ENCODE results near the gene IHH.

The IHH gene

GRCh38 chr2:219041252-219041651 is 19.5 kb downstream of the IHH start, which contains the start of gene CFAP65:
TSS of gene CFAP65 (minus strand) at chr2:219041516. CDS start at chr2:219039048, 2,468 bp downstream.
- DNase-seq (ENCODE audit: low read depth in 2 of 2): no peak

GRCh38 chr2:219038600-219038999 is 22.1 kb downstream of the IHH start:
- DNase-seq (ENCODE audit: low read depth in 2 of 2): no peak

DNA sequence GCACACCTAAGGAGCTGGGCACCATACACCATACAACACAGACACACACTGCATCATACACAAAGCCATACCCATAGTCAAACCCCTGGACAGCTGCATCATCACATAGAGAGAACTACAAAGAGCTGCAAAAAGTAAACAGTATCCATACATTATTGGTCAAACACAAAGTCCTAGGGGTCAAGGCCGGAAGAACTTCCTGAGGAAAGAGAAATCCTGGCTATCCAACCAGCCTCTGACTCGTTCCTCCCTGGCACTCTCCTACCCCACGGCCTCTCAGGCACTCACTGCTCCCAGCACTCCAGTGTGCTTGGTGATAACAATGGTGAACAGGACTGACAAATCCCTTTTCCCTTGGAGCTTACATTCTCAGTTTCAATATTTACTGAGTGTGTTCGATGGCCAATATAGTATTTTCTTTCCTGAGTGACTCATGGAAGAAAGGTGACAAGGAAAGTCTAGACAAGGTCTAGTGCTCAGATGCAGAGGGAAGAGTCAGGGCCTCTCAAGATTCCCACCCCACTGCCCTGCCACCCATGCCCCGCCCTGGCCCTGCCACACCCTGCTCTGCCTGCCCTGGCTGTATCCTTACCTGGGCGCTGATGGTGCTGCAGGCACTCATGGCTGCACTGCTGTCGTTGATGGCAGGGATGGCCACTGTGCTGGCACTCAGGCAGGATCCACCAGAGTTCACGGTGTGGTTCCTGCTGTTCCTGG is 22.8 kb downstream of the IHH start:
- DNase-seq (ENCODE audit: low read depth in 2 of 2): no peak

- no peak for DNase-seq (ENCODE audit: low read depth in 2 of 2)
Measured at GRCh38 chr2:219035942-219036341, 24.8 kb downstream of the IHH start.

- no peak for DNase-seq (ENCODE audit: low read depth in 2 of 2)
Measured at GRCh38 chr2:219034823-219035222, 25.9 kb downstream of the IHH start.

DNA sequence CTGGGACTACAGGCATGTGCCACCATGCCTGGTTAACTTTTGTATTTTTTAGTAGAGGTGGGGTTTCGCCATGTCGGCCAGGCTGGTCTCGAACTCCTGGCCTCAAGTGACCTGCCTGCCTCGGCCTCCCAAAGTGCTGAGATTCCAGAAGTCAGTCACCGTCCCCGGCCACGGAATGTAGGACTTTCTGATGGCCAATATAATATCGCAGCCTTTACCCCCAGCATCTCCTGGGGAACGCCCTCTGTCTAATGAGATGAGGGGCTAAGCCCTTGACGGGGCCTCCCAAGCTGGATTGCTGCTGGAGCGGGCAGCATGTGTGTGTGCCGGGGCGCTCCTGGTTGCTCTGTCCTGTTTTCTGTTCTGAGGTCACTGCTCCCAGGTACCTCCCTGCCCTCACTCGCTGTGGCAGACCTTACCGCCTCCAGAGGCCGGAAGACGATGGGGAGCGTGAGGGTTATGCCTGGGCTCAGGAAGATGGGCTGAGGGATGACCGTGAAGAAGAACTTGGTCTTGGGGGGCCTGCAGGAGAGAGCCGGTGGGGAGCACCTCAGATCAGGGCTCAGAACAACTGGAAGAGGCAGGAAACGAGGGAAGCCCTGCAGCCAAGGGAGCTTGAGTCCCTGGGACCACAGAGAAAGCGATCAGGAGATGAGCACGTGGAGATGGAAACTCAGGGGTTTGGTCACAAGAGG is 28.5 kb downstream of the IHH start:
- DNase-seq (ENCODE audit: low read depth in 2 of 2): no peak

DNA sequence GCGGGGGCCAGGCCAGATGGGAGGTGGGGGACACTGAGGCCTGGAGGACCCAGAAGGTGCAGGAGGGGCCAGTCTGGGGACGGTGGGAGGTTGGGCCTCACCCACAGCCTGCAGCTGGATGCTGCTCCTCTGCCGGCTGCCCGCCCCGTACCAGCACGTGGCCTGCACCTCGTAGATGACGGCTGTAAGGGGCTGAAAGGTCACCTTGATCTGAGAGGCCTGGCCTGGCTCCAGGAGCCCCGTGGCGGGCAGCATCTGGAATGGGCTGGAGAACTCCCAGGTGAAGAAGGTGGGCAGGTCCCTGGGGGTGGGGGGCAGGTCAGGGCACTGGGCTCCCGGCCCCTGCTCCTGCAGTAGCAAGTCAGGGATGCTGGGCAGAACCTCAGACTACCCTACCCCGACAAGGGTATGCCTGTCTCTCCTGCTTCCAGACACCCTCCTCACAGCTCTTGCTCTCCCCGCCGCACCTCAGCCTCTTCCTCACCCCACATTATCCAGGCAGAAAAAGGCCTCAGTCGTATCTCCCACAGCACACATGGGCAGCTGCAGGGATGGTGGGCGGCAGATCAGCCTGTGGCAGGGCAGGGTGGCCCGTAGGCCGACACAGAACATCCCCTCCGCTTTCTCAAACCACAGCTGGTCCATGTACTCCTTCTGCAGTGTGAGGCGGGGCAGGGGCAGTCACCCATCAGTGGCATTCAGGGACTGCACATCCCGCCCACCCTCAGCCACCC is 29.5 kb downstream of the IHH start:
- DNase-seq (ENCODE audit: low read depth in 2 of 2): no peak

DNA sequence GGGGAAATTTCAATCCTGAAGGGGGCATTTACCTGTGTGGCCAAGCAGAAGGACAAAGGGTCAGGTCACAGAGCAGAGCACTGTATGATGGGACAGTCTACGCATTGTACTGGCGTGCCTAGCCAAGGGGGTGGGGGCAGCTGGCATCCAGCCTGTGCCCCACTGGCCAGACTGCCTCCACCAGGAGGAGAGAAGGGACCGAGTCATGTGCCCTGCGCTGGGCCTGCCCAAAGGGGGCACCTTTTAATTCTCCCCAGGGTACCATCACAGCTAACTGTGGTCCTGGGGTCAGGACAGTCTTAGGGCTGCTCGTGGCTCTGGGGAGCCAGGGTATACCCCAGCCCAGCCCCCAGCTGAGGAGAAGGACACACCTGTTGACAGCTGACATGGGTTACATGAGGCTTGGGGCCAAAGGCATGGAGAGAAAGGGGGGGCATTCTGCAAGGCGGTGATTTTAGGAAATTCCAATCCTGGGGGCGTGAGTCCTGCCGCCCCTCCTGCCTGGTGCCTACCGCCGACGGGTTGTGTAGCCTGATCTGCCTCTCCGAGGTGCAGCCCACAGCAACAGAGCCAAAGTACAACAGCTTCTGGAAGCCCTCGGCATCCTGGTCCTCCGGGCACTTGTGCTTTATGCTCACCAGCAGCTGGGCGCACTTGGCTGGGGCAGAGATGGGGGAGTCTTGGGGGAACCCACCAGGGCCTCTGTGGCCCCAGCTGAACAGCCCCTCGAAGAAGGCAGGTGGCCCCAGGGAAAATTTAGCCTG is 30.4 kb downstream of the IHH start:
- no peak for DNase-seq (ENCODE audit: low read depth in 2 of 2)

DNA sequence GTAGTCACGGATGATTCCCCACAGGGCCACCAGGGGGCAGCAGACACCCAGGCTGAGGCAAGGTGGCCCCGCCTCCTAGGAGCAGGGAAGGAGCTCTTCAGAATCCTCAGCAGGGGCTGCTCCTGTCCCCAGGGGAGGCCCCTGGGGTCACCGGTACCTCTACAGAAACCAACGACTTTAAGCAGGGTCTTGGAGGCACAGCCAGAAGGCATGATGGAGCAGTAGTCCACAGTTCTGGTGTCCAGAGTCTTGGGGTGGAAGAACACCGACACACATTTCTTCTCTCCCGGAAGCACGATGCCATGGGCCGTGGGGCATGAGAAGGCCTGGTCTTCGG is 30.9 kb downstream of the IHH start:
- DNase-seq (ENCODE audit: low read depth in 2 of 2): peak; percentile 62 to 65

- DNase-seq (ENCODE audit: low read depth in 2 of 2): no peak
Measured at GRCh38 chr2:219028996-219029828, 31.5 kb downstream of the IHH start.

GRCh38 chr2:219028141-219028540 is 32.6 kb downstream of the IHH start:
- DNase-seq (ENCODE audit: low read depth in 2 of 2): no peak

- DNase-seq (ENCODE audit: low read depth in 2 of 2): no peak
Measured at GRCh38 chr2:219027511-219028055, 33.1 kb downstream of the IHH start.

DNA sequence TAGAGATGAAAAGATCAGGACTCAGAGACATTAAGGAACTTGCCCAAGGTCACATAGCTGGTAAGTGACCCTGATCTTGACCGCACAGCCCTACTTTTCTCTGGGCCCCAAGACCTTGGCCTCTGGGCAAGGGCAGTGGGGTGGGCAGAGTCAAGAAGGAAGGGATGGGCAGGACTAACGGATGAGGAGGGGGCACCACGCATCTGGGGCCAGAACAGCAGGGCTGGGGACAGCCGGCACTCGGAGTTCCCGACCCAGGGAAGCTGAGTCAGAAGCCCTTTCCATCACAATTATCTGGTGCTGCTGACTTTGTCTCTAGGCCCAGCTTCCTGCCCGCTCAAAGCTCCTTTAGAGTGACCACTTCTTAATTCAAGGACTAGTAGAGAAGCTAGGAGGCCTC is 33.8 kb downstream of the IHH start:
- no peak for DNase-seq (ENCODE audit: low read depth in 2 of 2)

DNA sequence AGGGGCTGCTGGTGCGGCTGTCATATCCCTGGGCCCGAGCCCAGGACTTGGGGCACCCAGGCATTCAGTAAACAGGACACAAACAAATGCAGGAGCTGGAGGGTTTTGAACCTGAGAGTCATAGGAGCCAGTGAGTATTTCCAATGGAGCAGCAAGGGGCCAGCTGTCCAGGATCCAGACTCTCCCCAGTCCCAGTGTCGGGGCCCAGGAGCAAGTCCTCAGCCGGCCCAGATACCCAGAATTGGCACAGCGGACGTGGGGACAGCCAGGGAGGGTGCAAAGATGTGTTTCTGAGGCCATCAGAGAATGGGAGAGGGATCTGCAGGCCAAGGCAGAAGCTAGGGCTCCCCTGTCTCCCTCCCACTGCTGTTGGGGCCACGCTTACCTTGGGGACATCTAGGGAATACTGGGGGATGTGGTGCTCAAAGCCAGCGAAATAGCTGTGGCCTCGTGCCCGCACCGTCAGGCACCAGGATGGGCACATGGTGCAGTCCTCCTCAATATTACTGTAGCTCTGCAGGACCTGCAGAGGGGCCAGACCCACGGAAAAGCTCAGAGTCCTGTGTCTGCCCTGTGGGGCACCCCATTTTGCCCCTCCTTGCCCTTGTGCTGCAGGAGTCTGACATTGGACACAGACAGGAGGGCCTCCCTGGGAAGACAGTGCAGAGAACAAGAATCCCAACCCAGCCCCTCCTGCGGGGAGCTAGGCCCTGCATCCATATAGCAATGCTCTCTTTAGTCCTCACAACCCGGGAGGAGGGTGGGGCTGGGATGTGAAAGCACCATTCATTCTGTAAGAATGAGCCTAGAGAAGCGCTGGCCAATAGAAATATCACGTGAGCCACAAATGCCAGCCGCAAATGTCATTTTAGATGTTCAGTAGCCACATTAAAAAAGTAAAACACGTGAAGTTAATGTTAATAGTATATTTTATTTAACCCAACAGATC is 34.8 kb downstream of the IHH start:
- no peak for DNase-seq (ENCODE audit: low read depth in 2 of 2)

GRCh38 chr2:219024059-219024458 is 36.7 kb downstream of the IHH start:
- DNase-seq (ENCODE audit: low read depth in 2 of 2): no peak

DNA sequence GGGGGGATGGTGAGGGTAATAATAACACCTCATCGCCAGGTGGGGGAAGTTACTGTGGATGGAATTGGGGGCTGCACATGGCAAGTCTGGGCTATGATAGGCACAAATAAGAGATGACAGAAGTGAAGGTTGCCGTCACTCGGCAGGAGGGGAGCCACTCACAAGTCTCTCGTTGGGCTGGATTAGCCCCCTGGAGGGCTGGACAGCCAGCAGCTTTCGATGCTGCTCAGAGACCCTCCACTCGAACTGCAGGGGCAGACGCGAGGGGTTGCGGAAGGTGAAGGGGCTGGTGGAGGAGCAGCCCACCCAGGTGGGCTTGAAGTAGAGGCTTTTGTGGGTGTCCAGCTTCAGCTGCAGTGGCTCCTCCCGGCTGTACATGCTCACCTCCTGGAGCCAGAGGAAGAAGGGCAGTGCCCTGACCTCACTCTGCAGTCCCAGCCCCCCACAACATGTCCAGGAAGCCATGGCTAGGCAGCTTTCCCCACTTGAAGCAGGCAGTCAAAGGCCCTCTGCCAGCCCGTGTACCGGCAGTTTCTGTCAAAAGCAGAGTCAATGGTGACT is 37.6 kb downstream of the IHH start:
- no peak for DNase-seq (ENCODE audit: low read depth in 2 of 2)

DNA sequence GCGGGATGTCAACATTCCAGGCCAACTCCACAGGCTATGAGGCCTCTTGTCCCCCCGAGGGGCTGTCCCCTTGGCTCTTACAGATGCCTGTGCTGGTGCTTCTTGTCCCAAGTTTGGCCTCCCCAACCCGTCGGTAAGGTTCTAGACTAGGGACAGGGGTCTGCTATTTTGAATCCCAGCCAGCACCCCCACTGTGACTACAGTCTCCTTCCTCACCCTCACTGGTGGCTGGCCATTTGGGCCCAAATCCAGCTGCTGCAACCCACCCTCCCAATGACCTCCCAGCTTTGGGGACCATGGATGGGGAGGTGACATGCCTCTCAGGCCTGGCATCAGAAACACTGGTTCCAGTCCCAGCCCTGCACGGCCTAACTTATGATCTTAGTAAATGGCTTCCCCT is 38.1 kb downstream of the IHH start:
- DNase-seq (ENCODE audit: low read depth in 2 of 2): no peak

DNA sequence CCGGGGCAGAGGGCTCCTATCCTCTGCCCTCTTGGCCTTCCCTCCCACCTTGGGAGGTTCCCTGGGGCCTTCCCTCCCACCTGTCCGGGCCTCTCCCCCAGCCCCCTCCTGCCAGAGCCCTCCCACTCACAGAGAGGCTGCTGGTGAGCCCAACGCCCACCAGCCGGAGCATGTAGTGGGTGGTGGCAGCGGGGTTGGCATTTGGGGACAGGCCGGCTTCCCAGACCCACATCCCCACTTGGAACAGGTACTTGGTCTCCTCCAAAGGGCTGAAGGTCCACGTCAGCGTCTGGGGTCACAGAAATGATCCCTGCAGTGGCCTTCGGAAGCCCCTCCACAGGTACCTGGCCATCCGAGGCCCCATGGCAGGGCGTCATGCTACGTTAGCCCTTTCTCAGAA is 38.7 kb downstream of the IHH start:
- DNase-seq (ENCODE audit: low read depth in 2 of 2): no peak

DNA sequence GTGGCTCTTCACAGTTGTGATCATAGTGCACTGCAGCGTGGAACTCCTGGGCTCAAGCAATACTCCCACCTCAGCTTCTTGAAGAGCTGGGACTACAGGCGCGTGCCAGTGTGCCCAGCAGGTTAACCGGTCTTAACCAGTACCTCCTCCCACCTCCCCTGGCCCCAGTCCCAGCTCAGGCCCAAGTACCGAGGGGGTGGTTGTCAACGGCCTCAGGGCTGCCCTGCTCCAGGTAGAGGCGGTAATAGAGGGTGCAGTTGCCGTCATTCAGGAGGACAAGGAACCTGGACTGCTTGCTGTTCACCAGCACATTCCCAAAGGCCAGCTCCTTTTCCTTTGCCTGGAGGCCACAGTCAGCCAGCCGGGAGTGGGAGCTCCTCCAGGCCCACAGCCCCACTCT is 39.1 kb downstream of the IHH start:
- DNase-seq (ENCODE audit: low read depth in 2 of 2): no peak
